ENCODE results near the gene VPS8. TPM values are rescaled to one million over a fixed set of nuclear protein-coding genes. Genes with fewer than 3 reads are reported as not detected.

The VPS8 gene
- total and polyA plus RNA-seq, 9 donors = 44.0 to 126 (median 60.6) TPM

- H3K4me3 ChIP-seq (ENCODE audit: low read length) = no peak overlapping the region
- DNase-seq = no peak
- no peak overlapping the region for H3K27ac ChIP-seq (ENCODE audit: low read length)
- peaks cover 25% of the 10 kb centered on the region for H3K36me3 ChIP-seq (ENCODE audit: control insufficient read depth, insufficient read depth, low read length)
- no peaks in the 10 kb centered on the region for H3K4me1 ChIP-seq (ENCODE audit: control insufficient read depth, insufficient read depth, low read length)
- no CpG with 5 or more reads among the region's 2 CpGs for WGBS (ENCODE audit: insufficient coverage)
- no peaks in the 10 kb centered on the region for H3K27me3 ChIP-seq (ENCODE audit: control insufficient read depth, insufficient read depth, low read length)
- no peaks in the 10 kb centered on the region for H3K9me3 ChIP-seq (replicated peaks; ENCODE audit: control insufficient read depth, low read depth, low read length)
Measured at GRCh38 chr3:184857099-184857498, 45.1 kb downstream of the VPS8 start.

- Histone ChIP-seq H3K27ac (ENCODE audit: low read length) (no peak overlapping the region), H3K27me3 (ENCODE audit: control insufficient read depth, insufficient read depth, low read length) (no peaks in the 10 kb centered on the region), H3K4me1 (ENCODE audit: control insufficient read depth, insufficient read depth, low read length) (no peaks in the 10 kb centered on the region), H3K4me3 (ENCODE audit: low read length) (no peak overlapping the region), H3K9me3 (replicated peaks; ENCODE audit: control insufficient read depth, low read depth, low read length) (no peaks in the 10 kb centered on the region), H3K36me3 (ENCODE audit: control insufficient read depth, insufficient read depth, low read length) (peaks cover 26% of the 10 kb centered on the region)
- peak; percentile 37 for DNase-seq
Measured at GRCh38 chr3:184864000-184864399, 52.0 kb downstream of the VPS8 start.

GRCh38 chr3:184868477-184868876 lies 56.5 kb downstream of the VPS8 start:
- no peaks in the 10 kb centered on the region for H3K27me3 ChIP-seq (ENCODE audit: control insufficient read depth, insufficient read depth, low read length)
- H3K4me3 ChIP-seq (ENCODE audit: low read length) = no peak overlapping the region
- no CpG with 5 or more reads among the region's 2 CpGs for WGBS (ENCODE audit: insufficient coverage)
- no peaks in the 10 kb centered on the region for H3K4me1 ChIP-seq (ENCODE audit: control insufficient read depth, insufficient read depth, low read length)
- peaks cover 31% of the 10 kb centered on the region for H3K36me3 ChIP-seq (ENCODE audit: control insufficient read depth, insufficient read depth, low read length)
- H3K9me3 ChIP-seq (replicated peaks; ENCODE audit: control insufficient read depth, low read depth, low read length) = no peaks in the 10 kb centered on the region
- no peak overlapping the region for H3K27ac ChIP-seq (ENCODE audit: low read length)
- peak; percentile 21 for DNase-seq

- Histone ChIP-seq H3K27me3 (ENCODE audit: control insufficient read depth, insufficient read depth, low read length) (no peaks in the 10 kb centered on the region), H3K4me1 (ENCODE audit: control insufficient read depth, insufficient read depth, low read length) (no peaks in the 10 kb centered on the region), H3K9me3 (replicated peaks; ENCODE audit: control insufficient read depth, low read depth, low read length) (no peaks in the 10 kb centered on the region), H3K27ac (ENCODE audit: low read length) (no peak overlapping the region), H3K4me3 (ENCODE audit: low read length) (no peak overlapping the region), H3K36me3 (ENCODE audit: control insufficient read depth, insufficient read depth, low read length) (peaks cover 30% of the 10 kb centered on the region)
- no peak for DNase-seq
- 69% methylated on average over 2 of the region's 4 CpGs for WGBS (ENCODE audit: insufficient coverage)
Measured at GRCh38 chr3:184872200-184872599, 60.2 kb downstream of the VPS8 start.

- Histone ChIP-seq H3K27me3 (ENCODE audit: control insufficient read depth, insufficient read depth, low read length) (no peaks in the 10 kb centered on the region), H3K4me3 (ENCODE audit: low read length) (no peak overlapping the region), H3K27ac (ENCODE audit: low read length) (no peak overlapping the region), H3K36me3 (ENCODE audit: control insufficient read depth, insufficient read depth, low read length) (peaks cover 29% of the 10 kb centered on the region), H3K9me3 (replicated peaks; ENCODE audit: control insufficient read depth, low read depth, low read length) (no peaks in the 10 kb centered on the region), H3K4me1 (ENCODE audit: control insufficient read depth, insufficient read depth, low read length) (no peaks in the 10 kb centered on the region)
- no CpG with 5 or more reads among the region's 1 CpG for WGBS (ENCODE audit: insufficient coverage)
- no peak for DNase-seq
Measured at GRCh38 chr3:184873141-184873540, 61.2 kb downstream of the VPS8 start.

GRCh38 chr3:184874709-184875644 lies 63.0 kb downstream of the VPS8 start:
- peak; percentile 36 for DNase-seq
- Histone ChIP-seq H3K27ac (ENCODE audit: low read length) (no peak overlapping the region), H3K36me3 (ENCODE audit: control insufficient read depth, insufficient read depth, low read length) (peaks cover 19% of the 10 kb centered on the region), H3K4me1 (ENCODE audit: control insufficient read depth, insufficient read depth, low read length) (no peaks in the 10 kb centered on the region), H3K9me3 (replicated peaks; ENCODE audit: control insufficient read depth, low read depth, low read length) (no peaks in the 10 kb centered on the region), H3K27me3 (ENCODE audit: control insufficient read depth, insufficient read depth, low read length) (no peaks in the 10 kb centered on the region), H3K4me3 (ENCODE audit: low read length) (no peak overlapping the region)
- 96% methylated on average over 3 of the region's 5 CpGs for WGBS (ENCODE audit: insufficient coverage)

- DNase-seq = peak; percentile 12
- Histone ChIP-seq H3K27ac (ENCODE audit: low read length) (no peak overlapping the region), H3K36me3 (ENCODE audit: control insufficient read depth, insufficient read depth, low read length) (peaks cover 22% of the 10 kb centered on the region), H3K9me3 (replicated peaks; ENCODE audit: control insufficient read depth, low read depth, low read length) (no peaks in the 10 kb centered on the region), H3K27me3 (ENCODE audit: control insufficient read depth, insufficient read depth, low read length) (no peaks in the 10 kb centered on the region), H3K4me1 (ENCODE audit: control insufficient read depth, insufficient read depth, low read length) (no peaks in the 10 kb centered on the region), H3K4me3 (ENCODE audit: low read length) (no peak overlapping the region)
- WGBS (ENCODE audit: insufficient coverage) = no CpG with 5 or more reads among the region's 2 CpGs
Measured at GRCh38 chr3:184880276-184881019, 68.5 kb downstream of the VPS8 start.

- Histone ChIP-seq H3K36me3 (ENCODE audit: control insufficient read depth, insufficient read depth, low read length) (peaks cover 10% of the 10 kb centered on the region), H3K9me3 (replicated peaks; ENCODE audit: control insufficient read depth, low read depth, low read length) (no peaks in the 10 kb centered on the region), H3K4me3 (ENCODE audit: low read length) (no peak overlapping the region), H3K27me3 (ENCODE audit: control insufficient read depth, insufficient read depth, low read length) (no peaks in the 10 kb centered on the region), H3K4me1 (ENCODE audit: control insufficient read depth, insufficient read depth, low read length) (no peaks in the 10 kb centered on the region), H3K27ac (ENCODE audit: low read length) (no peak overlapping the region)
- no CpG with 5 or more reads among the region's 1 CpG for WGBS (ENCODE audit: insufficient coverage)
- DNase-seq = peak; percentile 5
Measured at GRCh38 chr3:184884359-184885017, 72.5 kb downstream of the VPS8 start.

- Histone ChIP-seq H3K27me3 (ENCODE audit: control insufficient read depth, insufficient read depth, low read length) (no peaks in the 10 kb centered on the region), H3K4me3 (ENCODE audit: low read length) (no peak overlapping the region), H3K27ac (ENCODE audit: low read length) (no peak overlapping the region), H3K4me1 (ENCODE audit: control insufficient read depth, insufficient read depth, low read length) (no peaks in the 10 kb centered on the region), H3K36me3 (ENCODE audit: control insufficient read depth, insufficient read depth, low read length) (peaks cover 10% of the 10 kb centered on the region), H3K9me3 (replicated peaks; ENCODE audit: control insufficient read depth, low read depth, low read length) (no peaks in the 10 kb centered on the region)
- no peak for DNase-seq
- WGBS (ENCODE audit: insufficient coverage) = 100% methylated on average over 1 of the region's 4 CpGs
Measured at GRCh38 chr3:184885112-184885511, 73.1 kb downstream of the VPS8 start.

GRCh38 chr3:184887574-184887973 lies 75.6 kb downstream of the VPS8 start:
- no peak for DNase-seq
- WGBS (ENCODE audit: insufficient coverage) = no CpG with 5 or more reads among the region's 2 CpGs
- H3K27me3 ChIP-seq (ENCODE audit: control insufficient read depth, insufficient read depth, low read length) = no peaks in the 10 kb centered on the region
- H3K36me3 ChIP-seq (ENCODE audit: control insufficient read depth, insufficient read depth, low read length) = peaks cover 10% of the 10 kb centered on the region
- H3K27ac ChIP-seq (ENCODE audit: low read length) = no peak overlapping the region
- no peaks in the 10 kb centered on the region for H3K9me3 ChIP-seq (replicated peaks; ENCODE audit: control insufficient read depth, low read depth, low read length)
- no peak overlapping the region for H3K4me3 ChIP-seq (ENCODE audit: low read length)
- no peaks in the 10 kb centered on the region for H3K4me1 ChIP-seq (ENCODE audit: control insufficient read depth, insufficient read depth, low read length)
